HL-60 (cell line): ENCODE data around the gene NUCB1.

Experiments
- CTCF ChIP-seq: IDR thresholded peaks from one replicate; pipeline ENCODE4 v1.5.1; 2011; ENCODE audit warnings: low read length, control low read depth, inconsistent platforms; ENCODE audit not compliant: insufficient read depth
- GABPA ChIP-seq: IDR thresholded peaks from 2 replicates; pipeline ENCODE4 v1.6.1; 2012; ENCODE audit warnings: low read depth
- POLR2AphosphoS5 ChIP-seq: IDR thresholded peaks from 2 replicates; pipeline ENCODE4 v1.6.1; 2012; ENCODE audit warnings: low read depth
- SPI1 ChIP-seq: IDR thresholded peaks from 2 replicates; pipeline ENCODE4 v1.6.1; 2012; ENCODE audit warnings: low read depth, mild to moderate bottlenecking, borderline replicate concordance
- TF ChIP-seq, protein P1 (sequence below): IDR thresholded peaks from 2 replicates; pipeline ENCODE4 v1.6.1; 2012; ENCODE audit warnings: low read depth; ENCODE audit not compliant: insufficient replicate concordance

DNA sequence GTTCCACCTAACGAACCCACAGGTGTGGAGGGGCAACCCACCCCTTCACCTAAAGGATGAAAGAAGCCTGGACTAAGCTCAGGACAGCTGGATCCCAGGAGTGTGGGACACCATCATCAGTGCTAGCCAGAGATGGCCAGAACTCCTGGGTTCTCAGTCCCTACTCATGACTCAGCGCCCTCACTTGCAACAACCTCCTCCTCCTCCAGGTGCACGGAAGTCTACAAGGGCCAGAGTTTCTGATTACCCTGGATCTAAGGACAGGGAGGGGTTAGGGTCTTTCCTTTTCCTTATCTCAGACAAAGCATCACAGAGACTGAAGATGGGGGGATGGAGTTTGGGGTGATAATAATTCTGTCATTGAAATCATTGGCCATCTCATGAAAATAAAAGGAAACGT, 9.6 kb upstream of the NUCB1 start:
- TF ChIP-seq CTCF (no peak), GABPA (no peak), POLR2AphosphoS5 (no peak), SPI1 (no peak)
- TF ChIP-seq, protein P1, sequence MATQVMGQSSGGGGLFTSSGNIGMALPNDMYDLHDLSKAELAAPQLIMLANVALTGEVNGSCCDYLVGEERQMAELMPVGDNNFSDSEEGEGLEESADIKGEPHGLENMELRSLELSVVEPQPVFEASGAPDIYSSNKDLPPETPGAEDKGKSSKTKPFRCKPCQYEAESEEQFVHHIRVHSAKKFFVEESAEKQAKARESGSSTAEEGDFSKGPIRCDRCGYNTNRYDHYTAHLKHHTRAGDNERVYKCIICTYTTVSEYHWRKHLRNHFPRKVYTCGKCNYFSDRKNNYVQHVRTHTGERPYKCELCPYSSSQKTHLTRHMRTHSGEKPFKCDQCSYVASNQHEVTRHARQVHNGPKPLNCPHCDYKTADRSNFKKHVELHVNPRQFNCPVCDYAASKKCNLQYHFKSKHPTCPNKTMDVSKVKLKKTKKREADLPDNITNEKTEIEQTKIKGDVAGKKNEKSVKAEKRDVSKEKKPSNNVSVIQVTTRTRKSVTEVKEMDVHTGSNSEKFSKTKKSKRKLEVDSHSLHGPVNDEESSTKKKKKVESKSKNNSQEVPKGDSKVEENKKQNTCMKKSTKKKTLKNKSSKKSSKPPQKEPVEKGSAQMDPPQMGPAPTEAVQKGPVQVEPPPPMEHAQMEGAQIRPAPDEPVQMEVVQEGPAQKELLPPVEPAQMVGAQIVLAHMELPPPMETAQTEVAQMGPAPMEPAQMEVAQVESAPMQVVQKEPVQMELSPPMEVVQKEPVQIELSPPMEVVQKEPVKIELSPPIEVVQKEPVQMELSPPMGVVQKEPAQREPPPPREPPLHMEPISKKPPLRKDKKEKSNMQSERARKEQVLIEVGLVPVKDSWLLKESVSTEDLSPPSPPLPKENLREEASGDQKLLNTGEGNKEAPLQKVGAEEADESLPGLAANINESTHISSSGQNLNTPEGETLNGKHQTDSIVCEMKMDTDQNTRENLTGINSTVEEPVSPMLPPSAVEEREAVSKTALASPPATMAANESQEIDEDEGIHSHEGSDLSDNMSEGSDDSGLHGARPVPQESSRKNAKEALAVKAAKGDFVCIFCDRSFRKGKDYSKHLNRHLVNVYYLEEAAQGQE, result no peak
